Activated CD4-positive, alpha-beta T cell treated with anti-CD3 and anti-CD28 coated beads for 24 hours (primary cell): ENCODE measurements around the gene PRRT1.

Source experiments
- DNase-seq, 2 donors: peaks; one replicate each; pipeline ENCODE4 v3.0.0-alpha.2; 2020; ENCODE audit warnings: low read depth in 2 of 2

The PRRT1 gene

DNA sequence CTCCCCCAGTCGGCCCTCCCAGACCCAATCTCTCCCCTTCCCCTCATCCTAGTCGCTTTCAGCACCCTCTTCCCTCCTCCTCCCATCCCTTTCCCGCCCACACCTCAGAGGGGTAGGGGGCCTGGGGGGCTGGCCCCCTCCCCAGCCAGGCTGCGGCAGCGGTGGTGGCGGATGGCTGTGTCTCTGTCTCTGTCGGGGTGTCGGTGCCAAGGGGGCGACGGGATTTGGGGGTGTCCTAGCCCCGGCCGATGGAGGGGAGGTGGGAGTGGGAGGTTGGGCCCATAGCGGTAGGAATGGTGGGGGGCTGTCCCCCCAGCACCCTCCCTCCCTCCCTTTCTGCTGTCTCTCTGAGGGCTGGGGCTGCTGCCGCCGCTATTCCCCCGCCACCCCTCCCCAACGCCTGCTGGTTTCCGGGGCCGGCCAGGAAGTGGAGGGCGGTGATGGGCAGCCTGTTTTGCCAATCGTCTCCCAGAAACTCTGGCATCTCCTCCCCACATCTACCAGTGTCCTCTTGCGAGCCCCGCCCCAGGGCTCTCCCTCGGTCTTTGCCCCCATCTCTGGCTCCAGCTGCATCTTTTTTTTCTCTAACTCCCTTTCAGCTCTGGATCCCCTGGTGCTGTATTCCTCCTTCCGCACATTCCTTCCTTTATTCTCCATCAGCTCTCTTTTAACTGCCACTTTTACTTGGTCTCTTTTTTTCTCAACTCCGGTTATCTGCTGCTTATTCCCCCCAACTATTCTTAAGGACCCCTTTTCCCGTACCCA lies 24.2 kb upstream of the PRRT1 start, which contains the start of gene AGPAT1:
Gene AGPAT1, minus strand, starts transcription at position 374 of the 765 bp plus-strand sequence. CDS start 4,588 bp downstream, outside the sequence.
- DNase-seq: peak; percentile 96 to 98

DNA sequence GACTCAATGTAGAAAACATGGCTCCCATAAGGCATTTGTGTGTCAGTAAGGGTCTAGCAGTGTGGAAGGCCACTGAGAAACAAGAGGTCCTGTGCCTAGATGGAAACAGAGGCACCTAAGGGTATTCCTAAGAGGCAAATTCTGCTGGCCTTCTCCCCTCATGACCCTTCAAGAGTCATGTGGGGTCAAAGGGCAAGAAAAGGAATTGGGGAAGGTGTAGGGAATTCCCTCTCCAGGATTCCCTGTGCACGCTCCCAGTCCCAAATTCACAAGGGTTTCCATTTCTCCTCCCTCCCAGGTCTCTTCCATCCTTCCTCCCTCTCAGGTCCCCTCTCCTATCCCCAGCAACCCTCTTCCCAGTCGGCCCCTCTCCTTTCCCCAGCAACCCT lies 23.6 kb upstream of the PRRT1 start:
- no peak for DNase-seq

DNA sequence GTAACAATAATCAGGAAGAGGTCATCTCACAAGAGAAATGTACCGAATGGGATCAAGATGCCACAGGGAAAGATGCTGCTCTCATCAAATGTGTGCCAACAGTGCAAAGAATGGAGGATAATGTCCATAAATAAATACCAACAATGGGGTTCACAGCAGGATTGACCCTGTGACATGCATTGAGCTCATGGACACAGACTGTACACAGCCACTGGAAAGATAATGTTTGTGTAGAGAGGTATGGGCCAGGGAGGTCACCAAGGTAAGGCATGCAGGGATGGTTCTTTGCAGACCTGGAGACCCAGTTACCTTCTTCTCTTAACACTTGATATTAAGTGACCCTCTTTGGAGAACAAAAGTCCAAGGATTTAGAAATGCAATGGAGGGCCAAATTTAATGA lies 22.7 kb upstream of the PRRT1 start:
- DNase-seq: no peak

DNA sequence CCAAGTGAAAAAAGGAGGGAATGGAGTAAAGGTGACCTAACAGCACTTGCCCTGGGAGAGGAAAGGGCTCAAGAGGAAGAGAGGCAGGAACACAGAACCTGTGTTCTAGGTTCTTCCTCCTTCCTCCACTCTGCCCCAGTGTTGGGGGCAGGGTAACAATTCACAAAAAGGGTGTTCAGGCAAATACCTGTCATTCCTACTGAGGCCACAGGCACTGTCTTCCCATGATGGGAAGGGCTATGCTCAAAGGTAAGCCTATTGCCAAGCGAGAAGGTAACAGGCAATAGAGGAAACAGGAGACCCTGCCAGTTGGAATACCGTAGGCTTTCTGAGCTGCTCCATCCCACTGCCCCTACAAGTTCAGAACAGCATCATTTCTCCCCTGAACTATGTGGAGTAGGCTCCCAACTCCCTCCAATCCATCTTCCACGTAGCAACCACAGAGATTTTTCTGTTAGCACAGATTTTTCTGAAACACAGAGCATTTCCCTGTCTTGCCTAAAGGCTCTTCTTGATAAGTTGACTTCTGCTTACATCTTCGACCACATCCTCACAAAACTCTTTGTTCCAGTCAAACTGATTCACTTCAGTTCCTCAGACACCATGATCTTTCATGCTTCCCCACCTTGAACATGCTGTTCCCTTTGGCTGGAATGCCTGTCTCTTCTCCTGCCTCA lies 21.4 kb upstream of the PRRT1 start:
- DNase-seq: no peak

DNA sequence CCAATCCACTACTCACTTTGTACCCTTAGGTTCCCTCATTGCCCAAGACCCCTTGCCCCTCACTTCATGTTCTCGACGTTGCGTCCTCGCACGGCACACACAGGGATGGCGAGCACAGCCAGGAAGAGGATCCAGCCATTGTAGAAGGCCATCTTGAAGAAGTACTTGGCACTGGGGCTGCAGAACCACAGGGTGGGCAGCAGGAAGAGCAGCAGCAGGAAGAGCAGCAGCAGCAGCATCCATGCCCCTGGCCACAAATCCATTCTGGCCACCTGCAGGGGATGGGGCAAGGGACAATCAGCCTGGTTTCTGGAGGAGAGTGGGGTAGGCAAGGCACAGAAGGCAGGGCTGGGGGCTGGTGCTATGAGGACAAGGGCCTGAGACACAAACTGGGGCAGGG lies 19.5 kb upstream of the PRRT1 start:
- no peak for DNase-seq

DNA sequence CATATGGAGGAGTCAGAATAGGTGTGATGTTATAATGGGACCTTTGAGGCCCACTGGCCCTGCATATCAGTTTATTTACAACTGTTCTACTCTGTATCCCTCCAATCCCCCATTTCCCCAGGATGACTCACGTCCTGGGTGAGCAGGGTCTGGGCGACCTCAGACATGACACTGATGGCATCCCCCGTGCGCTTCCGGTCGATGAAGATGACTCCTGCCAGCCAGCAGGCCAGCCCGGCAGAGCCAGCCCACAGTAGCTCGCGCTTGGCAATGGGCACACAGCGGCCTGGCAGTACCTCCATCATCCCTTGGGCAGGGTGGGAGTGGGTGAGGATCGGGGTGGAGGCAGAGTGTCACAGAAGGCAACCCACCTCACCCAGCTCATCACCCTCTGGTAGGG lies 18.6 kb upstream of the PRRT1 start:
- DNase-seq: no peak

DNA sequence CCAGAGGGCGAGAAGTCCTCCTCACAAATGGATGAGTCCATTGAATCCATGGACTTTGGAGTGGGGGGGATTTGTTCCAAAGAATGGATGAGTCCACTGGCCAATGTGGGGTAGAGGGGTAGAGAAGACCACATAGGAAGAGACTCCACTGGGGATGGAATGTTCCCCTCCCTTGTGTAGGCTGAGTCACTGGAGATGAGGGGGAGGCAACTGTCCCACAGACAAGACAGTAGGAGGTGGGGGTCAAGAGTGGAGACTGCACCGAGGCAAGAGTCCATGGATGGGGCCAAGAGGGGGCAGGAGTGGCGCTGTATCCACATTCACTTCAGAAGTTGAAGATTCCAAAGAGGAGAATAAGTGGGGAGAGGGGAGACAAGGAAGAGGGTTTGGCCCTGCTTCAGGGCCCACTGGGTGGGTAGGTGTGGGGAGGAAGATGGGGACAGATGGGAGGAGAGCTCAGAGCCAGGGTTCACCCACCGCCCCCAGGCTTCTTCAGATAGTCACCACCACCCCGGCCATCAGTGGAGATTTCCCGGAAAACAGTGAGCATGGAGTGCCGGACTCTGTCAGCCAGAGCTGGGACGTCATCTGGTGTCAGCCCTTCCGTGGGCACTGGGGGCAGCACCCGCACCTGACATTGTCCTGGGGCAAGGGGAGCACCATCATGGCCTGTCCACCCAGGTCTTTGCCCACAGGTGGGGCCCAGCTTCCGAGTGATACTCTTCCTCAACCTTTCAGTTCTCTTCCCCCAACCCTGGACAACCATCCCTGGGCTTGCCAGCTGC lies 17.3 kb upstream of the PRRT1 start:
- no peak for DNase-seq

DNA sequence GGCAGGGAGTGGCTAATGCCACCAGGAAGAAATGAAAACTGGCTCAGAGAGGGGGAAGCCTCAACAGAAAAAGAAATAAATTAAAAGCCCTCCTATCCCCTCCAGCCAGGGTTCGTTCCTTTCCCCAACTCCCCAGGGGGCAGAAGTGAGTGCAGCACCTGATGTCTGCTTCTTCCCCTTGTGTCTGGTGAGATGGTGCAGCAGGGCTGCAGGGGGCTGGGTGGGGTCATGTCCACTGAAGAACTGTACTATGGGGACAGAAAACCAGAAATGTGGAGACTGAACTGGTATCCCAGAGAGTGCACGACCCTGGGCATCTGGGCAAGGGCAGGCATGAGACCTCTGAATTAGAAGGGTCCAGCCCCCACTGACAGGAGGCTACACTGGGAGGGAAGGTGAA lies 16.6 kb upstream of the PRRT1 start:
- no peak for DNase-seq

DNA sequence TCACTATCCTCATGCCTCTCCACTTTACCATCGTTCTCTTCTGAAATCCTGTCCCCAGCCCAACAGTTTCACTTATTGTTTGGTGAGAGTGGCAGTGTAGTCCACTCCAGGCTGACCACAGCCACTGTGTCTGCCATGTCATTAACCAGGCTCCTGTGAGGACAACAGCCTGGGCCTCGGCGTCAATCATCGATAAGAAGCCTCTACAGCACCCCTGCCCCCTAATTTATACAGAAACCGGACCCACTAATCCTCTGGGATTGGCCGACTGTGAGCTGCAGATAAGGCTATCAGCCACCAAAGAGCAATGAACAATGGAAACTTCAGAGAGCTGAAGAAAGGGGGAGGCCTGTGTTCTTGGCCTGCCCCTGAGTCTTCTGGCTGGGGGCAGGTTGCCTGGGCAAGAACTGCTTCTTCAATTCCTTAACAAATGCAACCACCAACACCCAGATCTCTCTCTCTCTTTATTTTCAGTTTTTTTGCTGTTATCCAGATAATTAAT lies 16.1 kb upstream of the PRRT1 start:
- no peak for DNase-seq

DNA sequence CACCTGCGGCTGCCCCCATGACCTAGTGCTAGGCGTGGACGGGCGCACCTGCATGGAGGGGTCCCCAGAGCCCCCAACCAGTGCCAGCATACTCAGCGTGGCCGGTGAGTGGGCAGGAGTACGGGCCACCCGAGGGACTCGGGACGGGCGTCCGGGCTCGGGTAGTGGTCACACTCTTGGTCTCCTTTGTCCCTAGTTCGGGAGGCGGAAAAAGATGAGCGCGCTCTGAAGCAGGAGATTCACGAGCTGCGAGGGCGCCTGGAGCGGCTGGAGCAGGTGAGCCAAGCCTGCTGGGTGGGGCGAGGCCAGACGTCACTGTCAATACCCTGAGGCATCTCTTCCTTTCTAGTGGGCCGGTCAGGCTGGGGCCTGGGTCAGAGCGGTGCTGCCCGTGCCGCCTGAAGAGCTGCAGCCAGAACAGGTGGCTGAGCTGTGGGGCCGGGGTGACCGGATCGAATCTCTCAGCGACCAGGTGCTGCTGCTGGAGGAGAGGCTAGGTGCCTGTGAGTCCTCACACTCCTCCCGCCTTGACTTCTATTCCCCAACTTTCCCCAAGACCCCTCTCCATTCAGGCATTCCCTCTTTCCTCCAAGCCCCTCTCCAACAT lies 15.5 kb upstream of the PRRT1 start:
- no peak for DNase-seq

DNA sequence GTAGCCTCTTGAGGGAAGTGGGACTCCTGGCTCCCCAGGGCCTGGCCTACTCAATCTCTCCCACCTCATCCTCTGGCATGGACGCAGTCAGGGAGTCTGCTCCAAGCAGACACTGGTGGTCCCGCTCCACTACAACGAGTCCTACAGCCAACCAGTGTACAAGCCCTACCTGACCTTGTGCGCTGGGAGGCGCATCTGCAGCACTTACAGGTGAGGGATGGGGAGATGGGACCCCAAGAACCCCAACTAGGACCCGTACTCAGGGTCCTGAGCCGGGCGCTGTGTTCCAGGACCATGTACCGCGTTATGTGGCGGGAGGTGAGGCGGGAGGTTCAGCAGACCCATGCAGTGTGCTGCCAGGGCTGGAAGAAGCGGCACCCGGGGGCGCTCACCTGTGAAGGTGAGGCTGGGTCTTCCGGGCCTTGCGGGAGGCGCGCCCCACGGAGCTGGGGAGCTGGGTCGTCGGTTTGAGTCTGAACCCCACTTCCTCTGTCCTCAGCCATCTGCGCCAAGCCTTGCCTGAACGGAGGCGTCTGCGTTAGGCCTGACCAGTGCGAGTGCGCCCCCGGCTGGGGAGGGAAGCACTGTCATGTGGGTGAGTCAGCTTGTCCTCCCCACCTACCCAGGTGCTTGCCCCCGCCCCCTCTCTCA lies 14.8 kb upstream of the PRRT1 start:
- no peak for DNase-seq

DNA sequence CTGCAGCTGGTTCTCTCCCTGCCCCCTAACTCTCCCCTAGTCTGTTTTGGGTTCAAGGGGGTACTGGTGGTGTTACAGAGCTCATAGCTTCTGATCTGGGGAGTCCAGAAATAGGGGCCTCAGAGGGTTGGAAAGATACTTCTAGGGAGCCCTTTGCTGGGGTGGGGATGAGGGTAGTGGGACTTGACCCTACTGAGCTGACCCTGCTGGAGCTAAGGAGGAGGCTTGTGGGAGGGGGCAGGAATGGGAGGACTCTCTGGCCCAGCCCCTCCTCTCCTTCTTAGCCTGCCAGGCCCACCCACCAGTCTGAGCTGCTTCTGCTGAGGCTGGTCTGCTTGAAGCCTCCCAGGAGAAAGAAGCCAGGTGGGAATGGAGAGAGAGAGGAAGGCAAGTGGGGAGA lies 12.6 kb upstream of the PRRT1 start, which contains the start of gene EGFL8:
Gene EGFL8, plus strand, starts transcription at position 301 of the 400 bp plus-strand sequence. CDS start 1,571 bp downstream, outside the sequence.
- no peak for DNase-seq

DNA sequence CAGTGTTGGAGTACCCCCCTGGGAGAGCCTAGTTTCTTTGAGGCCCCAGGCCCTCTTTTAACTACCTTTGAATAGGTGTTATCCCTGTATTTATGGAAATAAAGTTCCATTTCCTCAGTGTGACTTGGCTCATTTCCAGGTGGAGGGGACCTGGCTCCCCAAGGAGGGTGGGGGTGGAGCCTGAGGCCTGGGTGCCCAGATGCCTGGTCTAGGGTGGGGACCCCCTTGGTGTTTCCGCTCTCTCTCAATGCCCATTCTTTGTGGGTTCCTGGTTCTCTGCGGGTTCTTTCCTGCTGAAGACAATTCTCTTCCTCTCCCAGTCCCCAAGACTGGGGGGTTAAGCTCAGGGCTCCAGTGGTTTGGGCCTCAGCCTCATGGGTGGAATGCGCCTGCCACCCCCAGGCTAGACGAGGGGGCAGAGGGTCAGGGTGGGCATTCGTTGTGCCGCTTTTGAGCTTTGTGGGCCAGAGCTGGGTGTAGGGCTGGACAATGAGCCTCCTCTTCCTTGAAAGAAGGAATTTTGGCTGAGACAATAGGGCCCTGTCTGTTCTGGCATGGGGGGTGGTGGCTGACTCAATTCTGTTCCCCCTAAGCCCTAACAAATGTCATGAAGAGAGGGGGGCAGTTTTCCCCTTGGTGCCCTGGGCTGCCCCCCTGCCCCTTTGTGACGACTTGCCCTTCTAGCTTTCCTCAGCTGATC lies 12.0 kb upstream of the PRRT1 start:
- no peak for DNase-seq

DNA sequence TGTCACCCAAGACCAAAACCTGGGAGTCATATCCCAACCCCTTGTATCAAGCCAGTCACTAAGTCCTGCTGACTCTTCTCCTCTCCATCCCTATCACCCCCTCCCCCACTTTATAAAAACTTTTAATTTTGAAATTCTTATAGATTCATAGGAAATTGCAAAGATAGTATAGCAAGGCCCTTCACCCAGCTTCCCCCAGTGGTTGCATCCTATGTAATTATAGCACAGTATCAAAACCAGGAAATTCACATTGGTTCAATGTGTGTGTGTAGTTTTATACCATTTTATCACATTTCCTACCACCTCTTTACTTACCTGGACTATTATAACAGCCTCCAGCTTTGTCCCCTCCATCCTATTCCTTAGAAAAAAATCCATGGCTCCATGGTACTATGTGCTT lies 6.3 kb upstream of the PRRT1 start:
- DNase-seq: no peak

DNA sequence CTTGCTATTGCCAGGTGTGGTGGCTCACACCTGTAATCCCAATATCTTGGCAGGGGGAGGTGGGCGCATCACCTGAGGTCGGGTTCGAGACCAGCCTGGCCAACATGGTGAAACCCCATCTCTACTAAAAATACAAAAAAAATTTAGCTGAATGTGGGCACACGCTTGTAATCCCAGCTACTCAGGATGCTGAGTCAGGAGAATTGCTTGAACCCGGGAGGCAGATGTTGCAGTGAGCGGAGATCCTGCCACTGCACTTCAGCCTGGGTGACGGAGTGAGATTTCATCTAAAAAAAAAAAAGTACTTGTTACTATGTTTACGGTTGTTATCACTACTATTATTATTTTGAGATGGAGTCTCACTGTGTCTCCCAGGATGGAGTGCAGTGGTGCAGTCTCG lies 5.2 kb upstream of the PRRT1 start:
- no peak for DNase-seq

DNA sequence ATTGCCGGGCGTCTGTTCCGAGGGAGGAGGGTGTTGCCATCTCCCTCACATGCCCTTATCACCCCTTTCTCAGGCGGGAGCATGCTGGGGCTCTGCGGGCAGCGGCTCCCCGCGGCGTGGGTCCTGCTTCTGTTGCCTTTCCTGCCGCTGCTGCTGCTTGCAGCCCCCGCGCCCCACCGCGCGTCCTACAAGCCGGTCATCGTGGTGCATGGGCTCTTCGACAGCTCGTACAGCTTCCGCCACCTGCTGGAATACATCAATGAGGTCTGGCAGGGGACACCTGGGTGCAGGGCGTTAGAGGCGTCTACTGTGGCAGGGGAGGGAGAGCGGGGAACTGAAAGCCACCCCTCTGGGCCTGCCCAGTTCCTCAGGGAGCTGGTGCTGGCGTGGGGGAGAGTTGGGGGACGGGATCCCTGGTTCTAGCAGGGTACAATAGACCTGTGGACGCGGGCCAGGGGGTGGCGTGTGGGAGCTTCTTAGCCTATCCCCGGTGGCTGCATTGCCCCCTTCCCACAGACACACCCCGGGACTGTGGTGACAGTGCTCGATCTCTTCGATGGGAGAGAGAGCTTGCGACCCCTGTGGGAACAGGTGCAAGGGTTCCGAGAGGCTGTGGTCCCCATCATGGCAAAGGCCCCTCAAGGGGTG lies 2.9 kb upstream of the PRRT1 start:
- peak in 1 of 2 donors; percentile 40 for DNase-seq

DNA sequence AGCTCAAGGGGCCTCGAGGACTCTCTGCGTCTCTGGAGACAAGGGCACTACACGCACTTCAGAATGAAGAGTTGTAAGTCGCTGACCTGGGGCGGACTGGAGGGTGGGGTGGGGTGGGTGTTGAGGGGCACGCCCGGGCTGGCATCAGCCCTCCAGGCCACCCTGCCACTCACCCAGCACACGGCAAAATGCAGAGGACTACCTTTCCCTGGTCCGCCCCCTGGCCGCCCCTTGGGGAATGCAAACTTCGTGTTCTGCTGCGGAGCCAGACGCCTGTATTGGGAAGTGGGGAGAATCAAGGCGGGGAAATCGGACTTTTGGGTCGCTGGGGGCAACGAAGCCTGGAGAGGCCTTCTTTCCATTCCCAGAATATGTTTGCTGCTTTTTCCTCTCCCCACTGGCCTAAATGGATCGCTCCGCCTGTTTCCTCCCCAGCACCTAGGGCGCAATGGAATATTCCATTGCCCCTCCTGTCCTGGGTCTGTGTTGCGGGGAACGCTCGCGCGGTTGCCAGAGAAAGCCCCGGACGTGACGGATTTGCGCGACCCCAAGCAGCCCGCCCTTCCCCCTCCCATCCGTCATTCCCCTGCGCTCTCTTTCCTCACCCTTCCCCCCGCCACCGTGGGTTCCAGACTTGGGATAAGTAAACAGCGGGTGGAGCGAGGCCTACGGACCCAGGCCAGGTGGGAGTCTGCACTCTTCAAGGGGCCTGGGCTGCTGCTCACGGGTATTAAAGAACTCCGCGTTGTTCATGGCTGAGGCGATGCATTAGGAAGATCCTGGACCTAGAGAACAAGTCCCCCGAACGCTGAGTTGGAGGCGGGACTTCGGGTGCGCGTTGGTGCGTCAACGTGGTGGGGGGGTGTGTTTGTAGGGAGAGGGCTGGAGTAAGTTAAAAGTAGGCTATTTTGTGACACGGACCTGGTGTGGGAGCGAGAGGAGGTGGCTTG lies 2.1 kb upstream of the PRRT1 start, which contains the start of gene PPT2:
Gene PPT2, plus strand, starts transcription at position 578 of the 950 bp plus-strand sequence. CDS start 454 bp downstream, outside the sequence.
- DNase-seq: peak; percentile 54 to 73

DNA sequence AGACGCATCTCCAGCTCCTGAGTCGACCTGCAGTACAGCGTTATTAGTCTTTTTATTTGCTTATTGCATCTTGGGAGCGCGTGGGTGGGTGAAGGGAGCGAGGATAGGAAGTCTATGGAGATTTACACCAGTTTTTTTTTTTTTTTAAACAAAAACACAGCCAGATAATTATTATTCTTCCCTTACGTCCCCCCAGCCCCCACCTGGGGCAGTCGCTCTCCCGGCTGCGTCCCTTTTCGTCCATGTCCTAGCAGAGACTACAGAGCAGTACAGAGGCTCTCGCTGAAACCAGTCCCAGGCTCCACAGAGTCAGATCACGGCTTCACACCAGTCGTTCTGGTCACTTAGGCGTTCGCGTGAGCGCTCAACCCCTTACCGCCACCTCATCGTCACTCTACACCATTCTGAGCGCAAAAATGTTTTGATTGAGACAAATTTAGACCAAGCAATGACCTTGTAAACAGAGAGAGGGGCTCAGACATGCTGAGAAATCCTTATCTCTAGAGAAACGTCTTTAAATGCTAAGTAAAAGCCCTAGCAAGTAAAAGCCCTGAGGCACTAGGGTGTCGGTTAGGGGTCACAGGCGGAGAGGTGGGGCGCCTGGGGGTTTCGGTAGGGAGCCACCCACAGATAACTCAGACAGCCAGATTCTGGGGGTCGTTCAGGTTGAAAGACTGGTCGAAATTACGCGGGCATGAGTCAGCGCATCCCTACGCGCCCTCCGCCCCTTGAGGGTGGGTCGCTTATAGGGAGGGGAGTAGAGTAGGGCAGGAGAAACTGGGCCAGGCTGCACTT lies 1.2 kb upstream of the PRRT1 start:
- DNase-seq: no peak
